Stimulated activated CD4-positive, alpha-beta T cell treated with anti-CD3 and anti-CD28 coated beads, TNF-alpha, amount 100 ng/mL, for 48 hours (primary cell): Measurements from ENCODE around the gene KRTAP21-2.
A peak's percentile ranks its signal among the peaks of the same experiment; 100 is the strongest.
"Not testable (repeated sequence)": the region's sequence is repeated elsewhere in the genome, so short reads cannot be mapped to it uniquely, and the experiment has no call there.

ENCODE experiments used
- DNase-seq, 3 donors: peaks; one replicate each; pipeline ENCODE4 v3.0.0-alpha.2; 2020; ENCODE audit warnings: low read depth in 3 of 3

The KRTAP21-2 gene

DNA sequence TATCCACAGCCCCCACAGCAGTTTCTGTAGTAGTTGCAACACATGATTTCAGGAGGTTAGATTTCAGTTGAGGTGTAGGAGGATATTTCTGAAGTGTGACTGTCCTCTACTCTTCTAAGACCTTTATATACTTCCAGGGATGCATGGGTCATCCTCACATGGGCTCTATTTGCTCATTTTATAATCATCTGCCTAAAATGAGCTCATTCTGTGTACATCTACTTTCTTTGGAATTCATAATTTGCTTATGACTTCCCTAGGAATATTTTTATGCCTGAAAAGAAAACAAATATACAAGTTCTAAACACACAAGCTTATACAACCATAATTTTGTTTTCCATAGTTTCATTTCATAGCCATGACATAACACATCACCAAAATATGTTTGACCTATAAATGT, at the start of gene KRTAP21-2:
KRTAP21-2 (minus strand) TSS at position 101 of the 400 bp plus-strand sequence; CDS start at position 44, 57 bp downstream.
- no peak for DNase-seq

- DNase-seq: no peak
These were observed 46.7 kb upstream of the KRTAP21-2 start for GRCh38 chr21:30793581-30794314.

- no peak for DNase-seq
These were observed 32.2 kb upstream of the KRTAP21-2 start for GRCh38 chr21:30779249-30779648.

- DNase-seq: no peak
These were observed 22.8 kb upstream of the KRTAP21-2 start for GRCh38 chr21:30769724-30770431.

GRCh38 chr21:30760776-30761175, 13.7 kb upstream of the KRTAP21-2 start:
- no peak for DNase-seq

DNA sequence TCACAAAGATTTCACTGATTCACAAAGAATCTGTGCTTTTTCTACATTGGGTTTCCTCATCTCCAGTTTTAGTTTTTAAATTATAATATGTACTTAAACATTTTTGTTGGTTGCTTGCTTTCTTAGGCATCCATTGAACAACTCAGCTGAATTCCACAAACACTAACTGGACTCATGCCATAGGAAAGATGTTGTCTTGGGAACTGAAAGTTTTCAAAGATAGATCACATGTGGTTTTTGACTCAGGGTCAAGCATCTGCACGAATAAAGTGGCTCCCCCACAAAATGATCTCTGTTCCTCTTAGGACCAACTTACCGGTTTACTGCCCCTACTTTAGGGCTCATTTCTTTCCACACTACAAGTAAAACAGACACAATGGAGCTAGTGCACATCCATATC, 11.2 kb upstream of the KRTAP21-2 start:
- DNase-seq: no peak

DNA sequence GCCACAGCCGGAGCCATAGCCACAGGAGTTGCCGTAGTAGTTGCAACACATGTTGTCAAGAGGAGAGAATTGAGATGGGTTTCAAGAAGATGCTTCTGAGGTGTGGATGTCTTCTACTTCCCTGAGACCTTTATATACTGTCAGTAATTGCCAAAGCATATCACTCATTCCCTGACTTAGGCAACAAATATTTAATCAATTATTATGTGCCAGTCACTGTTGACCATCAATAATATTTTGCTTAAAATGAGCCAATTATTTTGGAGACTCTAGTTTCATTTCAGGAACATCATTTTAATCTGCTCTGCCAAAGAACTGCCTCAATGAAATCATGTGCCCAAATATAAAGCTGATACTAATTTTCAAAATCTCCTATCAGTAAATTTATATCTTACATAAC, 8.3 kb upstream of the KRTAP21-2 start, which contains the start of gene KRTAP21-1:
KRTAP21-1 (minus strand) TSS at position 101 of the 400 bp plus-strand sequence; CDS start at position 51, 50 bp downstream.
- DNase-seq: not testable (repeated sequence)

- DNase-seq: no peak
These were observed 6.6 kb downstream of the KRTAP21-2 start for GRCh38 chr21:30740462-30740861.

GRCh38 chr21:30733026-30733425, 14.0 kb downstream of the KRTAP21-2 start:
- DNase-seq: no peak

- DNase-seq: no peak
These were observed 20.3 kb downstream of the KRTAP21-2 start for GRCh38 chr21:30726726-30727125.

DNA sequence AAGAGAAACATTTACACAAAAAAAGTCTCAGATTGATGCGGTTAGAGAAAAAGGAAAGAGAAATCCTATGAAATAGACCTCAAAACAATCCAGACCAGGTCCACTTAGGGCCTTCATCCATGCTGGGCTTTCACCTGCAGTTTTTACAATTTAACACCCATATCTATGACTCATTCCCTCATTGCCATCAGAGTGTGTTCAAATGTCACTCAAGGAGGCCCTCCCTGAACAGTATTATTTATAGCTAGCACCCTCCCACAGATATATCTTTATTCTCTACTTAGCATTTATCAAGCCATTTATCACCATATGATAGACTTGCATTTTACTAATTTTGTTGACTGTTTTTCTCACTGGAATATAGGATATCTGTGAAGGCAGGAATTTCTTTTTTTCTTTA, 27.7 kb downstream of the KRTAP21-2 start:
- no peak for DNase-seq

GRCh38 chr21:30718239-30718909, 28.7 kb downstream of the KRTAP21-2 start, which contains the start of gene KRTAP21-3:
KRTAP21-3 (minus strand) TSS chr21:30718777; CDS start chr21:30718759, 18 bp downstream.
- DNase-seq: no peak

GRCh38 chr21:30717105-30717504, 30.0 kb downstream of the KRTAP21-2 start:
- no peak for DNase-seq

DNA sequence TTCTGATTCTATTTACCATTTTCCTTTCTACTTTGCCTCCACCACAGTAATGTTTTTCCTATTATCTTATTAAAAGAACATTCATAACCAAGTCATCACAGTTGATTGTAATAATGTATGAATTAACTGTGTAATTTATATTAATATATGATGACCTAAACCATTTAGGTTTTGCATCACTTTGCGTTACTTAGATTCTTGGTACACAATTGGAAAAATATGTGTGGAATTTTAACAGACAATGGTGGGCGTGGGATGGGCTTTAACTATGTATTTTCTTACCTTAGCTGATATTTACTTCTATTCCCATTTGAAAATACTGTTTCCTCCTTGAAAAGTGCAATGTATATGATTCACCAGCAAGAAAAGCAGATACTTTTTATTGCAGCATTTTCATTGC, 32.1 kb downstream of the KRTAP21-2 start:
- no peak for DNase-seq

GRCh38 chr21:30714456-30714855, 32.6 kb downstream of the KRTAP21-2 start:
- no peak for DNase-seq

GRCh38 chr21:30713766-30714165, 33.3 kb downstream of the KRTAP21-2 start:
- DNase-seq: no peak

- peak in 2 of 3 donors; percentile 11 to 21 for DNase-seq
These were observed 36.6 kb downstream of the KRTAP21-2 start for GRCh38 chr21:30710499-30710898.

- DNase-seq: no peak
These were observed 39.6 kb downstream of the KRTAP21-2 start for GRCh38 chr21:30707409-30707808.
